Adipose tissue (tissue), 3 donors: ENCODE measurements around the gene CIAPIN1. TPM values are rescaled to one million over a fixed set of nuclear protein-coding genes. Genes with fewer than 3 reads are reported as not detected.

ENCODE experiments used
- H3K27ac ChIP-seq: one replicate; pipeline ENCODE4 v1.5.1; 2013; ENCODE audit warnings: low read depth, low read length
- WGBS, 3 donors: extraction: QIAGEN DNeasy Blood & Tissue Kit; methylation state at CpG; one replicate each; pipeline ENCODE4 v1.1.7; 2013; 5-methylcytosine and 5-hydroxymethylcytosine counted together
- polyA plus RNA-seq, 3 donors: library from polyadenylated mRNA; stranded (reverse); fragments of 200-250 nt; gene quantifications; one replicate each; pipeline ENCODE4 v1.2.3, GENCODE V29; 2013
- donor health status: healthy with polysubstance abuse.
- donor health status: Bipolar disorder and iron deficiency.
- donor health status: healthy.

CIAPIN1 gene
- polyA plus RNA-seq: 10 to 100 TPM; 16.2 to 31.6 (median 24.9) TPM

DNA sequence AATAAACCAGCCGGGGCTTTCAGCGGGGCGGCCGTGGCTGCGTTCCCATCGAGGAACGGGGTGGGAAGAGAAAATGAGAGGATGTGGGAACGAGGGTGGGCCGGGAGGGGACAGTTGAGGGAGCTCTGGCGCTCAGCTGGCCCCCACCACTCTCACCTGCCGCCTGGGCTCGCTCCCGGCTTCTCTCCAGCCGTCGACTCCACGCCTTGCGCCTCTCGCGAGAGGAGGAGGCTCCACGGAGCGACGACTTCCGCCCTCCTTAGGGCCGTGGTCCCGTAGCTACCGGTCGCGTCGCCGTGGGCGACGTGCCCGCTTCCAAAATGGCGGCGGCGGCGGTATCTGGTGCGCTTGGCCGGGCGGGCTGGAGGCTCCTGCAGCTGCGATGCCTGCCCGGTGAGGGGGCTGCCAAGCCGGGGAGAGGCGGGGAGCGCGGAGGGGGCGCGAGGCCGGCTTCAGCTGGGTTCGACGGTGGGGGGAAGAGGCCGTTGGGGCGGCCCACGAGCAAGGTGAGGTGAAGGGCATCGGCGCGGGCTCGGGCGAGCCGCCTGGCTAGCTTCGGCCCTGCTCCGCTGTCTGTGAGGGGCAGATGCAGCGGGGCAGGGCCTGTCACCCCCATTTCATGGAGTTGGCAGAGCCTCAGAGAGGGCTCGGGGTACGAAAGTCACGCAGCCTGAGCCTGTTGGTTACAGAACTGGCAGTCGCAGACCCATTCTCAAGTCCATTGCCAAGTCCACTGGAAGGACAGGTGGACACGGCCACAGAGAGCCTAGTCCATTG, at the start of gene CIAPIN1, which contains the start of gene COQ9:
Gene CIAPIN1 (minus strand): TSS at position 200 of the 777 bp plus-strand sequence. CDS start 6,457 bp downstream, outside the sequence.
Gene COQ9 (plus strand): TSS at position 294 of the 777 bp plus-strand sequence. CDS start 27 bp downstream, at position 321.
- H3K27ac ChIP-seq: peak within 1 kb of the TSS; percentile 29
- 0 to 1% (median 1%) methylated on average over 40 to 68 of the region's 68 CpGs for WGBS, 3 donors

DNA sequence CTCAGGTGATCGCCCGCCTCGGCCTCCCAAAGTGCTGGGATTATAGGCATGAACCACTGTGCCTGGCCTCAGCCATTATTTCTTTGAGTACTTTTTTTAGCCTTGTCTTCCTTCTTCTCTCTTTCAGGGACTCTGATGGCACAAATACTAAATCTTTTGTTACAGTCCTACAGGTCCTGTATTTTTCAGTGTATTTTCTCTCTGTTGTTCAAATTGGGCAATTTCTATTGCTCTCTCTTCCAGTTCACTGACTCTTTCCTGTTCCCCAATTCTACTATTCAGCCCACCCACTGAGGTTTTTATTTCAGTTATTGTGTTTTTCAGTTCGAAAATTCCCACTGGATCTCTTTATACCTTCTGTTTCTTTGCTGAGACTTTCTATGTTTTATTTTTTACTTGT, 46.6 kb upstream of the CIAPIN1 start:
- 82 to 93% (median 91%) methylated on average over 4 of the region's 4 CpGs for WGBS, 3 donors
- H3K27ac ChIP-seq: no peak overlapping the region

DNA sequence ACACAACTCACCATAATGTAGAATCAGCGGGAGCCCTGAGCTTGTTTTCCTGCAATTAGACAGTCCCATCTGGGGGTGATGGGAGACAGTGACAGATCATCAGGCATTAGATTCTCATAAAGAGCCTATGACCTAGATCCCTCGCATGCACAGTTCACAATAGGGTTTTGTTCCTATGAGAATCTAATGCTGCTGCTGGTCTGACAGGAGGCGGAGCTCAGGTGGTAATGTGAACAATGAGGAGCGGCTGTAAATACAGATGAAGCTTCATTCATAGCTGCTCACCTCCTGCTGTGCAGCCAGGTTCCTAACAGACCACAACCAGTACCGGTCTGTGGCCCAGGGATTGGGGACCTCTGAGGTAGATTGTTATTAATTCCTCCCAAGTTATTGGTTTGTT, 42.0 kb upstream of the CIAPIN1 start:
- 91 to 96% (median 96%) methylated on average over 5 of the region's 5 CpGs for WGBS, 3 donors
- no peak overlapping the region for H3K27ac ChIP-seq

DNA sequence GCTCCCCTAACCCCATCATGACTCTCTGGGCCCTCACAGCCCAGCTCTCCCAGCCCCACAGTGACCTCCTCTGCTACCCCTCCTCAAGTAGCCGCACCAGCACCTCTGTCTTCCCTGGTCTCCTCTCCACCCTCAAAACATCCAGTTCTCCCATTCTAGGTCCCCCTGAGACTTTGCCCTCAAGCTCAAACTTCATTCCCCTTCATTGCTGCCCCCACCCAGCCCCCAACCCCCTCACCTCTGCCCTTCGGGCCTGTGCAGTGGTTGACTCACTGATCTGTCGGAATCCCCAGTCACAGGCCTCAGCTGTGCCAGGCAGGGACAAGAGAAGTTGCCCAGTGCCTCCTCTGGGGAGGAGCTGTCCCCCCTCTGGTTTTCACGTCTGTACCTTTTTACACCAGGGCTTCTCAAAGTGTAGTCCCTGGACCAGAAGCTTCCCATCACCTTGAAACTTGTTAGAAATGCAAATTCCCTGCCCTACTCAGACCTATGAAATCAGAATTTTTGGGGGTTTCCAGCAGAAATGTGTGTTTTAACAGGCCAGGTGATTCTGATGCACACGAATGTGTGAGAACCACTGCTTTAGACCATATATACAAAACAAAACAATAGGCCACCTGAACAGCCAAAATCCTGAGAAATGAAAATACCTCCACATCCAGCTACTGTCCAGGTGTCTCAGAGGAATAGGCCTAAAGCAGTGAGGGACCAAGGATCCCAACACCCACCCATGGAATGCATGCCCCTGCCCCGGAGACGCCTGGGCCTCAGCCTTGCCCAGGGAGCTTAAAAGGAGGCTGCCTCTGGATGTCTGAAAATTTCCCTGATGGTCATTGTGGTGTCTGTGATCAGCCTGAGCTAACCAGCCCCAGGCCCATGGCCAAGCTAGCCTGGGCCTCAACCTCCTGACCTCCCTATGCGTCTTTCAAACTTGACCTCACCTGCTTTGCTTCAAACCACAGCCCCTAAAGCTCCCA, 40.0 kb upstream of the CIAPIN1 start:
- WGBS, 3 donors: 81 to 92% (median 90%) methylated on average over 8 of the region's 8 CpGs

DNA sequence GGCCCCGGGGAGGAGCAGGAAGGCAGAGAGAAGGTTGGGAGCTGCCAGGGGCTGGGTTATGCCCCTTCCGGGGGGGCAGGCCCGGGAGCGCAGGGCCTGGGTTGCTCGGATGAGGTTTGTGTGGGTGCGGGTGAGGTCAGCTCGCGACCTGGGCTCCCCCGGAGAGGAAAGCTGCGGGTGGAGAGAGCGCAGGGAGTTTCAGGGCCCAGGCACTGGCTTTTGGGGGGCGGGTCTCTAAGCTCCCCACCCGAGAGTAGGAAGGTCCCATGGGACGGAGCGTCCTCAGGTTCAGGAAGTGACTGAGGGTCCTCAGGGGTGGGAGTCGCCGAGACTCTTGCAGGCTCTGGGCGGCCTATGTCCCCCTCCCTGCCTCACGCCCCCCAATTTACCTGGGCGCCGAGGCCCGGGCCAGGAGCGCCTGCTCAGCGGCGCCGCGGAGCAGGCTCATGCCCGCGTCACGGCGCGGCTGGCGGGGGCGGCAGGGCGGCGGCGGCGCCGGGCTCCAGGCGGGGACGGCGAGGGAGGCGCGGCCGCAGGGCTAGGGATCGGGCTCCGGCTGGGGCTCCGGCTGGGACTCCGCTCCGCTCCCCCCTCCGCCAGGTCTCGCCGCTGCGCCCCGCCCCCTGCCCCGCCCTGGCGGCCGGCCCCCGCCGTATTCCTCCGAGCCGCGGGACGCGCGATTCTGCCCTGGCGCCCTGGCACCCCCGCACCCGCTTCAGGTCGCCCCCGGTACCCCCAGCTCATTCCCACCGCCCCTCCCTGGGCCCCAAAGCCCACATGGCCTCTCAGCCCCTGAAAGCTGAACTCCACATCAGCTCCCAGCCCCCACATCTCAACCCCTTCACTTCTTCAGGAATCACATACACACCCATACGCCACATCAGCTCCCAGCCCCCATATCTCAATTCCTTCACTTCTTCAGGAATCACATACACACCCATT, 39.0 kb upstream of the CIAPIN1 start, which contains the start of gene DOK4:
Gene DOK4 (minus strand): TSS at position 578 of the 942 bp plus-strand sequence. CDS start 6,986 bp downstream, outside the sequence.
- WGBS, 3 donors: 1 to 3% (median 1%) methylated on average over 22 to 73 of the region's 73 CpGs
- H3K27ac ChIP-seq: no peak within 1 kb of the TSS

More for the DNA sequence above, 40.0 kb upstream of the CIAPIN1 start:
- H3K27ac ChIP-seq: no peak overlapping the region

DNA sequence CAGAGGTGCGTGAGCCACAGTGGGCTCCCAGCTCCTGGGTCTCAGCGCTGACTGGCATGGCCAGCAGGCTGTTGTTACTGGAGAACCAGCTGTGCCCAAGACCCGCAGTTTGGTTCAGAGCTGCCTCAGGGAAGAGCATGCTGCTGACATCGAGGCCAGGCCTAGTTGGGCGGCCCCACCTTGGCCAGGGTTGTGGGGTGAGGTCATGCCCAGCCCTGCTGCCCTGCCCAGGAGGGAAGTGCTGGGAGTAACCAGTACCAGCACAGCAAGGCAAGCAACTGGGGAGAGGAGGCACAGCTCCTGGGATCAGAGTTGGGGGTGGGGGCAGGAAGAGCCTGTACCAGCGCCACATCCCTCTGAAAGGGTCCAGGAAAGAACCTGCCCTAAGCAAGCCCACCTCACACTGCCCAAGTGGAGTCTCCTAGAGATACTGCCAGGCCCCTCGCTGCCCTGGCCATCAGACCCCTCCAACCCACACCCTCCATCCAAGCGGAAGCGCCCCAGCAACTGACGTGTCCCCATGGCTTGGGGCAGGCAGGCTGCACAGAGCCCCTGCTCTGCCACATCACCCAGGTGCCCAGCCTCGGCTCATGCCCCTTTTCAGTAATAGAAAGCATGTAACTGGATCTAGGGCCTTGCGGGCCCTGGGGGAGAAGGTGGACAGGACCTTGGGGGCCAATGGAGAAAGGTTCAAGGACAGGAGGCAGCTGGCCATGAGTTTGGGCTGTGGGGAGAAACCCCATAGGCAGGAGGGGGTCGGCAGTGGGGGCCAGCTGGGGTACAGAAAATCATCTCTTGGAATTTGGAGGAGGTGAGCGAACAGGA, 38.1 kb upstream of the CIAPIN1 start:
- WGBS, 3 donors: 65 to 67% (median 65%) methylated on average over 14 of the region's 14 CpGs
- no peak overlapping the region for H3K27ac ChIP-seq

DNA sequence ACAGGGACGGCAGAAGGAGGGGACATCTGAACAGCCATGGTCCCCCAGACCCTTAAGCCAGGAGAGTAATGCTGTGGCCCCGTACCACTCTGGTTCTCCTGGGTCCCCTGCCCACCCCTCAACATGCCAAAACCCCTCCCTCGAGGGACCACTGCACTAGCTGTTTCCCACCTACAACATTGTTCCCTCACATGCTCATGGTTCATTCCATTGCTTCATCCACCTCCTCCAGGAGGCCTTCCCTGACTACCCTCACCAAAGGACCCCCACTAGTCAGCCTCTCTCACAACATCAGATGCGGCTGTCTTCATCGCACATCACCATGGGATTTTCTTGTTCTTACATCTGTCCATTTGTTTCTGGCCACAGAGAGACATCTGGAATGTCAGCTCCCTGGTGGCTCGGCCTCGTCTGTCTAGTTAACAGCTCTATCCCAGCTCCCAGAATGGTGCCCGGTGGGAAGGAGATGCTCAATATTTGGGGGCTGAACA, 37.4 kb upstream of the CIAPIN1 start:
- no peak overlapping the region for H3K27ac ChIP-seq
- WGBS, 3 donors: 88 to 89% (median 89%) methylated on average over 7 to 8 of the region's 8 CpGs

DNA sequence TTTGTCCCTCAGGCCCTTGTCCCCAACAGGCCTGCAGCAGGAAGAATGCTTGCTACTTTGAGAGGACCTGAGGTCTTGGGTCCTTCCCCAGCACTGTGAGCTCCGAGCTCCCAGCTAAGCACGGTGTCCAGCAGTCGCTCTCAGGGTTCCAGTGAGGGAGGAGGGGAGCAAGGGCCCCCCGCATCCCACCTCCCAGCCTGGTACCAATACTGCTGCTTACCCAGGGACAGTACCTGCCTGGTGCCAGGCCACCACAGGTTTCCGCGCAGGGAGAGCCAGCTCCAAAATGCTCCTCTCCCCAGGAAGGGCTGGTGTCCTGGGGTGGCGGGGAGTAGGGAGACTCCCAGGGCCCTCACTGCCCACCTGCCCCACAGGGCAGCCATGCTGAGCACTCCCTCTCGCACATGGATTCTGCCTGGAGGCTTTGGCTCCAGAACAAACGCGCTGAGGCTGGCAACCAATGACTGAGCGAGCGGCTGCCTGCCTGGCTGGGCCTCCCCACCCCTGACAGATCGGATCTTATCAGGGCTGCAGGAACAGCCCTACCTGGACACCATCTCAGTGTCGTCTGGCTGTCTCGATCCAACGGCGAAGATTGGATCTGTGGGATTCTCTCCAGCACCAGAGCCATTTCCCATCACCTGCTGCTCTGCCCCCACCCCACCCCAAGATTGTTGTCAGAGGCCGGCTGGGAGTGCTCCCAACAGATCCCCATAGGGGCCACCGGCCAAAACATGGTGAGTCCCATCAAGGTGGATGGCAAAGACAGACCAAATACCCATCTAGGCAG, 36.7 kb upstream of the CIAPIN1 start:
- WGBS, 3 donors: 65 to 80% (median 79%) methylated on average over 17 to 19 of the region's 19 CpGs
- no peak overlapping the region for H3K27ac ChIP-seq

DNA sequence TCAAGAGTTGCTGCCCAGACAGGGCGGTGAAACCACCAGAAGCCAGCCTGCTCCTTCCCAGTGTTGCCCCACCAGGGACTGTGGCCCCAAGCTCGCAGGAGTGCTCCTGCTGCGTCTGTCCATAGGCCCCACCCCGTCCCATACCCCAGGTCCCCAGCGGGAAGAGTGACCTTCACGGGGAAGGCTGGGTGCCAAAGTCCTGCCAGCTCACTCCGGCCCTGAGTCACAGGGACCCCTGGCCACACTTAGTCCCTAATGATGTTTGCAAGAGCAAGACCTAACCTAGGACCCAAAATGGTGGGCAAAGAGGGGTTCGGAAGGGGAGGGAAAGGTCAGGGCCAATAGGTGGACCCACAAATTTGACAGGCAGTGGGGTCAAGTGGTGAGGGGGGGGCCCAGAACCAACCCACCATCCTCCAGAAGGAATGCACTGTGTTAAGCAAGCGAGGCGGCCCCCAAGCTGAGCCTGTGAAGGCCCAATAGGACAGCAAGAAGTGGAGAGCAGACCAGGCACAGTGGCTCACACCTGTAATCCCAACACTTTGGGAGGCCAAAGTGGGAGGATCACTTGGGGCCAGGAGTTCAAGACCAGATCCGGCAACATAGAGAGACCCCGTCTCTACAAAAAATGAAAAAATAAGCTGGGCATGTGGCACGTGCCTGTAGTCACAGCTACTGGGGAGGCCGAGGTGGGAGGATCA, 35.8 kb upstream of the CIAPIN1 start:
- no peak overlapping the region for H3K27ac ChIP-seq
- WGBS, 3 donors: 60 to 87% (median 80%) methylated on average over 13 to 14 of the region's 14 CpGs

DNA sequence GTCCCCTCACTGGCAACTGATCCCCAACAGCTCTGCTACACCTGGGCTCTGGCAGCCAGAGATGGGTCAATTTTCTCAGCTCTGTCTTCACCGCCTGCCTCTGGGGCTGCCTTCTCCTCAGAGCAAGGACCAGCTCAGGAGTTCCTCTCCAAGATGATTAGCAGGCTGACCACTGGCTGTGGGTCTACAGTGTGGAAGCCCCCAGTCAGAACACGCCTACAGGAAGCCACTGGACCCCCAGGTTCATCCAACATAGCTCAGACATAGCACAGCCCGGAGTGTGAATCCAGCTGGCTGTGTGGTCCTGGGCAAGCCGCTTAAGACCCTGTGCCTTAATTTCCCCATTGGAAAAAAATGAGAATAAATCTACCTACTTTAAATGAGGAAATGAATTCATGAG, 34.2 kb upstream of the CIAPIN1 start:
- 87 to 89% (median 88%) methylated on average over 4 of the region's 4 CpGs for WGBS, 3 donors
- H3K27ac ChIP-seq: no peak overlapping the region

DNA sequence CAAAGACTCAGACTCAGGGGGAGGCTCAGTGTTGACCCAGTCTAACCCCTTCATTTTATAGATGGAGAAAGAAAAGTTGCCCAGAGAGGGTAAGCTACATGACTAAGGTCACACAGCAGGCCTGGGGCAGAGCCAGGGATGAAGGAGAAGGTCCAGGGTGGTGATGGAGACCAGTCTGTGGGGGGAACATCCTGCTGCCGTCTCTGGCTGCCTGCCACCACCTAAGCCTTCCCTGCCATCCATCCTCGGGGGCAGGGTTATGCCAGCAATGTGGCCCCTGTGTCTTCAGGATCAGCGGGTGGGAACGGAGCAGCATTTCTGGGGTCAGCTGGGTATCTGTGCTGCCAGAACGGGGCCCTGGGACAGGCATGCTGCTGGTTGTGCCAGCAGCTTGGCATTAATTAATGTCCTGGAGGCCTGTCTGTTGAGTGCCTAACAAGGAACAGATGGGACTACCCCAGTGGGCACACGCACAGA, 33.6 kb upstream of the CIAPIN1 start:
- no peak overlapping the region for H3K27ac ChIP-seq
- 47 to 77% (median 72%) methylated on average over 6 of the region's 6 CpGs for WGBS, 3 donors

DNA sequence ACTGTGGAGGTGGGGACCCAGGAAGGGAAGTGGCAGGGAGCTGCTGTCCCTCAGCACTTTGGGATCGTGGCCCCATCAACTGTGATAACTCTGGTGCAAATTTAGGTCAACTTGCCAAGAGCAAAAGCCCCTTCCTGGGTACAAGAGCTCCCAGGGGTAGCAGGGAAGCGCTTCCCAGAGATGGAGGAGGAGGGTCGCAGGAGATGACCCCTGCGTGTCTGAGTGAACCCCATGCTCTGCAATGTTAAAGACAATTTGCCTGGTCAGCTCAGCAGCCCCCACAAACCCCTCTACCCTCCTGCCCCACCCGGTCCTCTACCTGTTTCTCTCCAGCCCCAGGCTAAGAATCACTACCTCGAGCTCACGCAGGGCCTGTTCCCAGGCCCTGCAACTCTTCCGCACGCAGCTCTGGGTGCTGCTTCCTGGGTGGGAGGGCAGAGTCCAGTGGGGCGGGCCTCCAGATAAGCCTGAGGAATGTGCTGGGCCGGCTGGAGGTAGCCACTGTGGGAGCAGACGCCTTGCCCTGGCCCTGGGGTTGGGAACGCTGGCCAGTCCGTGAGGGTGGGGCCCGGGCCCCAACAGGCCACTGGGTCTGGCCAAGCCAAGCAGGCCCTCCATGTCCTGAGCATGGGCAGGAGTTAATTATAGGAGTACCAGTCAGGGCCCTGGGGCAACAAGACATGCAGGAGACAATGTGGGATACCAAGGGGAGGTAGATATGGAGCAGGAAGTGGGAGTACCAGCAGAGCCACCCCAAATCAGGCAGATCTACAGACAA, 33.0 kb upstream of the CIAPIN1 start:
- WGBS, 3 donors: 21 to 46% (median 36%) methylated on average over 15 of the region's 15 CpGs
- no peak overlapping the region for H3K27ac ChIP-seq

DNA sequence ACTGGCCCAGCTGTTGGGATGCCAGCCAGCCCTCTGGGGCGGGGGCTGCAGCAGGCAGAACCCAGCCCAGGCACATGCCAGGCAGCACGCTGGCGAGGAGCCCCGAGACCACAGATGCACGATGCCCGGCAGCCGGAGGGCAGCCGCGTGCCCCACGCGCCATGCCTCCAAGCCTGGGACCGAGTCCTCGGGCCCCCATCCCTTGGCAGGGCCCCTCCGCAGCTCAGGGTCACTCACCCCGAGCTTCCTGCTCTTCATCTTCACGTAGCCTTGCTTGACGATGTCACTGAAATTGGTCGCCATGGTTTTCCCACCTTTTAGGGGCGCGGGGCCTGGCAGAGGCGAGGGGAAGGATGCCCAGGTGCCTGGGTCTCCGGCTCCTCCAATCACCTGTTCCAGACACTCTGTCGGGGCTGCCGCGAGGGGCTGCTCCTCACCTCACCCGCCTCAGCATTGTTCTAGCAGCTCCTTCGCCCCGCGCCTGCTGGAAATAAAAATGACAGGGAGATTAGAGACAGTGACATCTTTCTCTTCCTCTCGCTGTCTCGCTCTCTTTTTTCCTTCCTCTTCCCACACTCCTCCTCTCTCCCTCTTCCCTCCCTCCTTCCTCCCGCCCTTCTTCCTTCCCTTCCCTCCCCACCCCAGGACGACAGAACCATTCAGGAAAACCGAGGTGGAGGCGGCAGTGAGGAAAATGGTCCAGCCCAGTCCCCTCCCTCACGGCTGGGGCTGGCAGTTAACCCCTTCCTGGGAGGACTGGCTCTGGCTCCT, 32.2 kb upstream of the CIAPIN1 start:
- WGBS, 3 donors: 12 to 54% (median 17%) methylated on average over 36 of the region's 36 CpGs

More for the DNA sequence above, 32.2 kb upstream of the CIAPIN1 start:
- H3K27ac ChIP-seq: no peak overlapping the region
